Measurements from ENCODE around the gene PKD1L1. TPM values are rescaled to one million over a fixed set of nuclear protein-coding genes. Genes with fewer than 3 reads are reported as not detected.

The PKD1L1 gene
- total RNA-seq, 1 experiment from 2014 or later: 0.17 TPM

- Histone ChIP-seq H2BK15ac (ENCODE audit: low read depth, low read length) (no peak overlapping the region), H2AK5ac (ENCODE audit: insufficient read length, low read length) (no peak overlapping the region), H3T11ph (ENCODE audit: low read length) (no peak overlapping the region), H3K27ac (ENCODE audit: insufficient read length, low read depth, low read length) (no peak overlapping the region), H3K23me2 (ENCODE audit: insufficient read length, low read depth, low read length, poor library complexity, severe bottlenecking) (no peaks in the 10 kb centered on the region), H2AFZ (ENCODE audit: low read length) (no peak overlapping the region), H3K14ac (ENCODE audit: insufficient read depth, low read length) (no peak overlapping the region), H4K20me1 (ENCODE audit: control insufficient read depth, insufficient read depth, insufficient read length) (no peaks in the 10 kb centered on the region), H3K79me1 (ENCODE audit: insufficient read depth, low read depth, low read length, poor library complexity, severe bottlenecking) (no peaks in the 10 kb centered on the region), H2BK5ac (ENCODE audit: insufficient read length, low read length) (no peak overlapping the region), H3K4ac (ENCODE audit: low read depth, low read length) (no peak overlapping the region), H2BK20ac (ENCODE audit: low read depth, low read length, poor library complexity, severe bottlenecking) (no peak overlapping the region), H3K9ac (ENCODE audit: extremely low read depth, insufficient read length, low read length) (no peak overlapping the region), H2BK12ac (ENCODE audit: insufficient read length, low read depth, low read length) (no peak overlapping the region), H3K23ac (ENCODE audit: insufficient read length, low read depth, low read length) (no peak overlapping the region), H3K79me2 (ENCODE audit: insufficient read depth, low read length) (no peaks in the 10 kb centered on the region), H3K9me3 (ENCODE audit: control insufficient read depth, low read depth, low read length) (no peaks in the 10 kb centered on the region), H3K27me3 (ENCODE audit: insufficient read depth, low read length) (no peaks in the 10 kb centered on the region), H4K8ac (replicated peaks; ENCODE audit: insufficient read length, low read depth, low read length) (no peak overlapping the region), H4K91ac (ENCODE audit: insufficient read length, low read depth, low read length) (no peak overlapping the region), H4K5ac (ENCODE audit: insufficient read length, low read depth, low read length) (no peak overlapping the region), H3K18ac (ENCODE audit: insufficient read length, low read depth, low read length) (no peak overlapping the region), H3K56ac (ENCODE audit: insufficient read length, low read depth, low read length) (no peak overlapping the region), H3K4me2 (ENCODE audit: insufficient read depth, insufficient read length, low read length) (no peak overlapping the region), H3K4me1 (ENCODE audit: insufficient read depth, low read length) (no peaks in the 10 kb centered on the region; the same call in 1 of the 2 replicates), H2BK120ac (ENCODE audit: low read depth, low read length, poor library complexity, severe bottlenecking) (no peak overlapping the region)
- no peaks in the 10 kb centered on the region for H3K9me3 Mint-ChIP-seq
- WGBS (ENCODE audit: extremely low coverage, insufficient read length, low lambda C conversion rate): no CpG with 5 or more reads among the region's 9 CpGs
- H3K27ac Mint-ChIP-seq: peak overlapping the region in 1 of 3 experiments; percentile 91; a peak in 1 of 7 replicates
- DNase-seq: no peak
- TF ChIP-seq CTCF (conservative IDR thresholded peaks at IDR 0.05): no peak
- H3K4me3 Mint-ChIP-seq: no peak overlapping the region
- H3K27me3 Mint-ChIP-seq (ENCODE audit: low read depth): peaks cover 18% of the 10 kb centered on the region
- no peaks in the 10 kb centered on the region for H3K36me3 Mint-ChIP-seq (ENCODE audit: insufficient read depth in 1 of 3, low read depth in 3 of 3)
- H3K4me1 Mint-ChIP-seq: peaks cover 33 to 34% of the 10 kb centered on the region in 2 experiments
These were observed 208.9 kb downstream of the PKD1L1 start for GRCh38 chr7:47739301-47739875.
